ENCODE data around the gene POLR2A.

GRCh38 chr17:7495906-7496434 is 11.8 kb downstream of the POLR2A start:
- TF ChIP-seq POLR2A (IDR thresholded peaks at IDR 0.05; ENCODE audit: low read length) = no peak
- no peak for TF ChIP-seq GATA1 (IDR thresholded peaks at IDR 0.05; ENCODE audit: low read depth, low read length)

Measured in erythroblast (primary cell).